Stimulated activated CD8-positive, alpha-beta memory T cell treated with anti-CD3 and anti-CD28 coated beads, Interleukin-2, amount 100 ng/mL, for 48 hours (primary cell): Measurements from ENCODE around the gene STOX2.
"Not testable (repeated sequence)": the region's sequence is repeated elsewhere in the genome, so short reads cannot be mapped to it uniquely, and the experiment has no call there.

Experiments
- DNase-seq, 2 donors: peaks; one replicate each; pipeline ENCODE4 v3.0.0-alpha.2; 2020; ENCODE audit warnings: low read depth in 2 of 2

STOX2 gene

DNA sequence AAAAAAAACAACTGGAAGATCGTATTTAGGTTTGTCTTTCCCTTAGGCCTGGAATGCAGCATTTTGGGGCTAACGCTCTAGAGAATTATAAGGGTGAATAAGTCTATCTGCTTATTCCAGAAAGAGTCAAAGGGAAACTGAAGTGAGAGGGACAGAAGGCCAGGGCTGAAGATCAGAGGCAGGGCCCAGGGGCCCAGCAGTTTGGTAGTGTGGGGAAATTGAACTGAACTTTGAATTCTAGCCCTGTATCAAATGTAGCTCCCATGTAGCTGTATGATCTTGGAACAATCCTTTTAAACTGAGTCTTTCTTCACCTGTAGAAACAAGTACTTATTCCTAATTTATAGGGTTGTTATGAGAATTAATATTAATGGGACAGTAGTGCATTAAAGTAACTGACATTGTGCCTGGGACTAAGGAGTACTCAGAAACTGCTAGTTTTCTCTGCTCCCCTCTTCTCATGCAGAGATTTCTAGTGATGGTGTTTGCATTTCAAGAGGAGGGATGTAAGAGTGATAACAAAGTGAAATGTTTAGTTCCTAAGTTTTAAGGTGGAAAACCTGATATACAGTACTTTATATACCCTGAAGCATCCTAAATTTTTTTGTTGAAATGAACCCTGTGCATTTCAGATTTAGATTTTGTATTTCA is 30.4 kb downstream of the STOX2 start:
- no peak for DNase-seq

DNA sequence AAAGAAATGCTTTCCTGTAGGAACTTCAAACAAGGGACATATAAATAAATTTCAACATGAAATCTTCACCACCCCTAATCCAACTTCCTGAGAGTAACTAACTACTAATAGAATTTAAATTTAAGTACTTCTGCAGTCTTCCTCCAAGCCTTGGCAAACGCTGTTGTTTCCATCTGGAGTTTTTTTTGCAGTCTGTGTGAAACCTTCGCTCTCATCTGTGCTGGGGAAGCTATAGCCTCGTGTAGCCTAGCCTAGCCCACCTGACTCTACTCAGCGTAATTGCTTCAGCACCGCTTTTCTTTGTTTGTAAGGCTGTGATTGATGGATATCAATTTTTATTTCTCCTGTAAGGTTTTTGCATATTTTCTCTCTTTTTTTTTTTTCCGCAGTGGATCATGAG is 30.9 kb downstream of the STOX2 start:
- no peak for DNase-seq

DNA sequence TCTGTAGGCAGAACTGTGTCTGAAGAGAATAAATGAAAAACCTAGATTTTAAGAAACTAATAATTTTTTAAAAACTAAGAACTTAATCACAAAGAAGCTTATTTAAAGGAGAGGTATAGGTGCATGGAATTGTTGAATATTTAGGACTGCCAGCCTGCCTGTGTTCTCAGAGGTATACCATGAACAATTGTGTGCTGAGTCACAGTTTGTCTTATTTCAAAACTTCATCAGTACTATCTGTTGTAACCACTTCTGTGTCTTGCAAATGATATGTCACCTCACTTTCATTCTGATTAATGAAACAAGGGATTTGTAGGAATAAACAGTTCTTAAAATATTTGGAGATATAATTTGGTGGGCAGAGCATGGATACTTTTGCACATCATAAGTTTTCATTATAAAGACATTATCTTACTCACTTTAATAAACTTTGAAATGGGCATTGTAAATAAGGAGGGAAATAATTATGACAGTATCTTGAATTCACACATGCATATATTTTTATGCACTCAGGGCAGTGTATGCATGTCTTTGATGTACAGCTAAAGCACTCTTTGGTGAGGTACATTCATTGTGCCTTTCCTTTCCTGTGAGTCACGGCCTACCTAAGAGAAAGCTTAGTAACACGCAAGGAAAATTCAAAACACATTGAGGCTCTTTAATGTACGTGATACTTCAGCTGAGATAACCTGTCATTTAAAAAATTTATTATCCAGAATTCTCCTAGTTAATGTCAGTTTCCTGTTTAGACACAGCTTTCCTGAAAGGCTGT is 31.7 kb downstream of the STOX2 start:
- DNase-seq: no peak

DNA sequence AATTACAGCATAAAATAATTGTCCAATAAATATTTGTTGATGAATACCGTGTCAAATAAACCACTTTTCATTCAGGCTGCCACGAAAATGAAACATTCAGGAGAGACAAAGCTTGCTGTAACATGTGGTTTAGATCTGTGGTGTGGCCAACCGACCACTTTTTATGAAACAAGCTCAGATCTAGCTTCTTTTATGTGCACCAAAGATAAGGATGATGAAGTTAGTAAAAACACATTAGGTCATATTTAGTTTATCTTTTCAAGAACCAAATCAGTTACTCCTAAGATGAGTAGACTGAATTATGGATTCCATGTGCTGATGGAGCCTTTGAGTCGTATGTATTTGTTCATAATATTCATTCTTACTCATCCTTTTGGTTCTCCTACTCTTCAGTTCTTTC is 35.8 kb downstream of the STOX2 start:
- no peak for DNase-seq

DNA sequence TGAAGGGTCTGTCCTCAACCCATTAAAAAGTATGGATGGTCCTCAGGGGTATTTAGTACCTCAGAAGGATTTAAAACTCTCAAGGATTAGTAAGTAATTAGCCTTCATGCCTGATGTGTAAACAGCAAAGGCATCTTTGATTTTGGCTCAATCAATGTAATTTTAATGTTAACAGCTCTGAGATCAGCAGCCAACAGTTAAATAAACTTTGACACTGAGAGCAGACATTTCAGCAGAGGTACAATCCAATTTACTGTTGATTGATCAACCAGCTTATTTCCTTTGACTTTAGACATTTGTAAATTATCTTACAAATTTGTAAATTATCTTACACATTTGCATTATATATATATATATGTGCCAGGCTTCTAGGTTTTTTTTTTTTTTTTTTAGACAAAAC is 36.9 kb downstream of the STOX2 start:
- no peak for DNase-seq

DNA sequence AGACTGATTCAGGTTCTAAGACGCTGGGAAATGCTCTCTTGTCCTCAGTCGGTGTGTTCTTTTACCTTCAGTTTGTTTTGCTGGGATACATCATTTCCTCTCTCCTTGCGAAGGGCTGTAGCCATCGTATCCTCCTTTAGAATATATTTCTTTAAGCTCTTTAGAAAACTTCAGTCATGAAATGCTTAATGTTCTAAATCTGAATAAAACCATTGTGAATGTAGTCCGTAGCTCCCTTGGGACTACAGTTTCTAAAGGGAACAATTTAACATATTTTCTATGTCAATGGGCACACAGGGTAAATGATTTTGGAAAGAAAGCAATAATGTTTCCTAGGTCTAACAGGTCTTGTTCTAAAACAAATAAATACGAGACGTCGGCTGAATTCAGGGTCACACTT is 40.6 kb downstream of the STOX2 start:
- DNase-seq: no peak

DNA sequence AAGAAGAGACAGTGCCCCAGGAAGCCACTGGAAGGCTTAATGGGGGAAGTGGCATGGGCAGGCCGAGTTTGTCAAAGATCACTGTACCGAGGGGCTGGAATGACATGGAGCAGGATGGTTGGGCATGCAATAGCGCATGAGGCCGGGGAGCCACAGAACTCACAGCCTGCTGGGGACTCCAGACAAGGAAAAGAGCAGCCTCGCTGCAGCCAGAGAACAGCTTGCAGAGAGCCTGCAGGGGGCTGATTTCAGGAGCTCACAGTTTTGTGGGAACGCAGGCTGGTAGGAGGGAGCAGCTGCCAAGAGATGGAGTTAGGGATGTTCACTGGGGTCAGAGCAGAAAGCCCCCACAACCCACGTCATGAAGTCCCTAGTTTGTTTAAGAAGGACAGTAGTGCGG is 45.4 kb downstream of the STOX2 start:
- DNase-seq: no peak

DNA sequence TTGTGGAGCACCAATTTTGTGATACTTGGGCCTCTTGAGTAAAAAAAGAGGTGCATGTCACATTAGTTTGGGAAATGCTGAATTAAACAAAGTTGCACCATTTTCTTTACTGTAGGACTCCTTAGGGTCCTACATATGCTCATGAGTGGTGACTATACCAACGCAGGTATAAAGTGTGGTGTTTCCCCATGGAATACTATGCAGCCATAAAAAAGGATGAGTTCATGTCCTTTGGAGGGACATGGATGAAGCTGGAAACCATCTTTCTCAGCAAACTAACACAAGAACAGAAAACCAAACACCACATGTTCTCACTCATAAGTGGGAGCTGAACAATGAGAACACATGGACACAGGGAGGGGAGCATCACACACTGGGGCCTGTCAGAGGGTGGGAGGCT is 47.5 kb downstream of the STOX2 start:
- DNase-seq: not testable (repeated sequence)

DNA sequence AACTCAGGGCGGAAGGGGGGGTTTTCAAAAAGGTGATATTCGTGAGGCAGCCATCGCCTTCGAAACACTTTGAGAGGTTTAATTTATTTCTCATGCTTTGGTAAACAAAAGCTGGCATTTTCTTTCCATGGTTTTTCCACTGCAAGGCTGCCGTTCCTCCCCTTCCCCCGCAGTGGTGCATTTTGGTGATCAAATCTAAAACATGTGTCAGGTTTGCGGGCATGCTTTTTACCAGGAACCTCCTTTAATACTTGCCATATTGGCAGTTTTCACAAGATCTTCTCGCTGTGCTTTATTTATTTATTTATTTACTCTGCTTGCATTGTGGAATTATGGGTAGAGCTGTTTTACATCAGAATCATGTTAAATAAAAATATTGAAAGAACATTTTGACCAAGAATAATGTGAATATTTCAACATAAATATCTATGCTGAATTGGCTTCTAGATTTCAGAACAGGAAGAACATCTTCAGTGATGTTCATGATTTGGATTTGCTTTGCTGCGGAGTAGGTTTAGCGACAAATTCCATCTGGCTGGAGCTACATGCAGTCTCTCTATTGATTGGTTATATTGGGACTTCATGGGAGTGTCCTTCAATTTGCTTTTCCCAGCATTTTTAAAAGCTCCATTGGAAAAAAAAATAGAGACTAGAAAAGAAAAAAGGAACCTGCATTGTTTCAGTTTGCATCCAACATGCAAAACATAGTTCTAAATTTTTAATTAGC is 54.4 kb downstream of the STOX2 start:
- no peak for DNase-seq

DNA sequence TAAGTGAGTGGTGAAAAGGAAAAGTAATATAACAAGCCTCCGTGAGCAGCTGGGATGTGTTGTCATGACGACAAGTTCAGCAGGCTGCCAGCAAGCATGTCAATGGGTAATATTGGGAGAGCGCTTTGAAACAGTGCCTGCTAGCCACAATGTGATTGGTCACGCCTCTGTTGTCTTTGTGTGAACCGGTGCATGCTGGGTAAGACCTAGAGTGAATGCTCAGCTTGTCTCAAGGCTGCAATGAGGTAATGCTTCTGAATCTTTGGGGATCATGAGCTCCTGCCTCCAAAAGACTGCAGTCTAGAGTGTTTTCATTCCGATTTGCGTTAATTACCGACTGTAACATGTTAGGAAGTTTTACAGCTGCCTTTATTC is 54.9 kb downstream of the STOX2 start:
- DNase-seq: no peak

DNA sequence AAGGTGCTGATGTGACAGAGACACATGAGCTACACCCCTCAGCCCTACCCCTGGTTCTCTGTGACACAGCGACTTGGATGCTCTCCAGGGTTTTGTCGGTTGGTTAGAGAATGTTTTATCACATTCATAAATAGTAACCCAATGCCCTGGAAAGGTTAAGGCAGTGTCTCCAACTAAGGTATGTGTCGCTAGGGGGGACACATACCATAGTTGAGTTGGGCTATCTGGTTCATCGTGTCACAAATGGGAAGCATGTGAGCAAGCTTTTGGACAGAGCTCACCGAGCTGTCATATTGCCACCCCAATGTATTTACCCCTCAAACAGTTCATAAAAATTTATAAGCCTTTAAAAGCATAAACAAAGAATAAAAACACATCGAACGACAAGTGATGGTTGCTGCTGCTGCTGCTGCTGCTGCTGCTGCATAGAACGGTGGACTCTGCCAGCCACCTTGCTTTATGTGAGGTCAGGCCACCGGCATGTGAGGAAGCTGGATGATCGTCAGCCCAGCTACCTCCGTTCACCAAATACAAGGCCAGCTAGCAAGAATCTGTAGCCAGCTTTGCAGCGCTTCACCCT is 55.9 kb downstream of the STOX2 start:
- DNase-seq: no peak

DNA sequence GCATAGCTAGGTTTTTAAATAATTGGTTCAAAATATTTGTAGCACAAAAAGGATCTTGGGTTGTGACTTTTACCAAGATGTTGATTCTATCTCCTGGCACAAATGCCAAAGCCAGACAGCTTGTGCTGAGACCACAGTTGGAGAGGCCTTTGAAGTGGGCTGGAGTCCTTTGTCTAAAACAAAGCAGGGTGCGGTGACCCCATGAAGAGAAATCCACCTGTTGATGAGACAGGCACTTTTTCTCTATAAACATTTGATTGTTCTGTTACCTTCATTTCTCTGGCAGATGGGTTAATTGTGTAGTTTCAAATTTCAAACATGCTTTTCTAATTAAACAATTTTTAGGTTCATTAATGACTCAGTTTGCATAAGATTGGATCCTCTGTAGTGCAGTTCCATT is 56.7 kb downstream of the STOX2 start:
- no peak for DNase-seq

DNA sequence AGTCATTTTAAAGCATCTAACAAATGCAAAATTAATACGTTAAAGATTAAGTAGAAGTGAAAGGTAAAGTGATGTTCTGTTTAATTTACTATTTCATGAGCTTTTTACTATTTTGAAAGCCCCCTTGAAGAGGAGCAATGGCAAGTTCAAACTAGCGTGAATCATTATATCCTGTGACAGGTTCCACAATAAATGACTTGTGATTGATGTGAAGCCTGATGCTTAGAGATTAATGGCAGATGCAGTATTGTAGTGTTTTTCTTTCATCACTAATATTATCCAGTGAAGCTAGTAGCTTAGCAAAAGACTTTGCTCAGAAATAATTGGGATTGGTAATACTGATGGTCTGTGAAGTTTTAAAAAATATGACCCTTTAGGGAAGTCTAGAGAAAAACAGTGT is 57.3 kb downstream of the STOX2 start:
- DNase-seq: no peak

DNA sequence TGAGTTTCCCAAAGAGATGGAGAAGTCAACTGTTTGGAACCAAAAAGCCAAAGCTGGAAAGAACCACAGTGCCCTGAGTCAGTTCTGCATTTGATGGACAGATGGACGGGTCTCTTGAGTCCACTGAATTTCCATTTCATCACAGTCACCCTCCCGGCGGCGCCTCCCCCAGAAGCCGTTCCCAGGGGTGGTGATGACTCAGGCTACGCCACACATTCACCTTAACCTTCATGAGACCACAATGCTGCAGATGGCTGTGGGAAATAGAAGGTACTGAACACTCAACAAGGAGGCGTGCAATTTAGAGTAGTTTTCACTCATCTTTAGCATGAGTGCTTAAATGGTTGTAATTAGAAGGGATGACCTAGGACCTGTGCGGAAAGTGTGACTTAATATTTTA is 61.3 kb downstream of the STOX2 start:
- DNase-seq: no peak

DNA sequence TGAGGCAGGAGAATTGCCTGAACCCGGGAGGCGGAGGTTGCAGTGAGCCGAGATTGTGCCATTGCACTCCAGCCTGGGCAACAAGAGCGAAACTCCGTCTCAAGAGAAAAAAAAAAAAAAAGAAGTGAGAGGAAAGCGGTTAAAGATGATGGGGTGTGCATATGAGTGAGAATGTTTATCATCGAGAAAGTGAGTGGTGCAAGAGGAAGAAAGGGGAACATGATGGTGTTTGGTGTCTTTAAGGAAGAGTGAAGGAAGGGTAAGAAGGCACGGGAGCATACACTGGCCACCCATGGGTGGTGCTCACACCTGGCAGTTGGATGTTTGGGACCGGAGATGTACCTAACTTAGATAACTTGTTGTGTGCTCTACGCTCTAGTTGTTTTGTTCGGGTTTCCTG is 62.2 kb downstream of the STOX2 start:
- DNase-seq: no peak

DNA sequence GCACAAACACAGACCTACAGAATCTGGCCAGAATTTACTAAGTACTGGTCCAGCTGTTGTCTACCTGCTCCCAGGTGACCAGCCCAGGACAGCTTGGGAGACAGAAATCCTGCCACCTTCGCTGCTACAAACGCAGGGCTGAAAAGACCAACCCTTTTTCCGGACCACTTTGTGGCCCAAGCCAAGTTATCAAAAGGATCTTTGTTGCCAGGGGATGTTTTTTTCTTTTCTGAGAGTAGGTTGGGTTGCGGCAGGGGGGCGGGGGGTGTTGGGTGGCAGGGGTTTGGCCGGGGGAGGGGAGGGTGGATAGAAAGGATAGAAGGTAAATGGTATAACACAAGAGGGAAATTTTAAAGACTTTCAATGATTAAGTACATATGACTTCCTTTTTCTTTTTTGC is 63.4 kb downstream of the STOX2 start:
- no peak for DNase-seq

DNA sequence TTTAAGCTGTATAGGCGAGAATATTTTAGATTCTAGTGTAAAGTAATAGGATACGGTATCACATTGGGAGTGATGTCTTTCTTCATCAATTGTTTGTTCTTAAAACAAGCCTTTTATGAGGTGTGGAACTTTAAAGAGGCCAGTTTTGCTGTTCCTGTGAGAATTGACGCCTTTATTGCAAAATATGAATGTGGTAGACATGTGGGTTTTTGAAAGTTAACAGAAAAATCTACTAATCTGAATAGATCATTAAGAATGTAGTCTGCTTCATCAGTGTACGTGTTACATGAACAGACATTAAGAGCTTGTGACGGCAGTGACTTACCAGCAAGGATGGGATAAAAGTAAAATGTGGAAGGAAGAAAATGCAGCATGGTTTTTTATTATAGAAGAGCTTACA is 63.8 kb downstream of the STOX2 start:
- no peak for DNase-seq

DNA sequence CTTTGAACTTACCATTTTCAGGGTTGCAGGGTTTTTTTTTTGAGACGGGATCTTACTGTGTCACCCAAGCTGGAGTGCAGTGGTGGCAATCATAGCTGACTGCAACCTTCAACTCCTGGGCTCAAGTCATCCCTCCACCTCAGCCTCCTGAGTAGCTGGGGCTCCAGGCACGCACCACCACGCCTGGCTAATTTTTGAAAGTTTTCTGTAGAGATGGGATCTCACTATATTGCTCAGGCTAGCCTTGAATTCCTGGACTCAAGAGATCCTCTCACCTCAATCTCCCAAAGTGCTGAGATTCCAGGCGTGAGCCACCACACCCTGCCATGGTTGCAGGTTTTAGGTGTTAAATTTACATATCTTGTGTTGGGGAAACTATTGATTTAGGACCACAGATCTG is 64.5 kb downstream of the STOX2 start:
- DNase-seq: no peak

DNA sequence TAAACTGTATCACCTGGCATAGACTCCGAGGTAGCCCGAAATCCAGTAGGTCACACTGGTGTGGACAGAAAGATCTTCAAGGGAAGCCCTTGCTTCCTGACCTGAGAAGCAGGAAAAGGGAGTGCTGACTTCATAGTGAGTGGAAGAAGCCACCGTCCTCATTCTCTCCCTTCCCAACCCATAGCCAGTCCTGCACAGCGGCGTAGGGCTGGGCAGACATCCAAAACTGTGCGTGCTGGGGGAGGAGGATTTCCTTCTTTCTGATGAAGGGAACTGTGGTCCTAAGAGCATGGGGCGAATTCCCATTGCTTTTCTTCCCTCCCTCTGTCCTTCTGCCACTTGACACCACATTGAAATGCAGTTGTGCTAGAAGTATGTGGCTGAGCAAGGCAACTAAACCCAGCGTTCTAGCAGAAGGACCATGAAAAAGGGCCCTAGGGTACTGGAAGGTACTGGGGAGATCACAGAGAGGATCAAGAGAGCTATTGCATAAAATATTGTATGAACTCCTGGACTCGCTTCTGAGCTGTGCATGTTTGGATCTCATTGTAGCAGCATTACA is 66.9 kb downstream of the STOX2 start:
- no peak for DNase-seq

DNA sequence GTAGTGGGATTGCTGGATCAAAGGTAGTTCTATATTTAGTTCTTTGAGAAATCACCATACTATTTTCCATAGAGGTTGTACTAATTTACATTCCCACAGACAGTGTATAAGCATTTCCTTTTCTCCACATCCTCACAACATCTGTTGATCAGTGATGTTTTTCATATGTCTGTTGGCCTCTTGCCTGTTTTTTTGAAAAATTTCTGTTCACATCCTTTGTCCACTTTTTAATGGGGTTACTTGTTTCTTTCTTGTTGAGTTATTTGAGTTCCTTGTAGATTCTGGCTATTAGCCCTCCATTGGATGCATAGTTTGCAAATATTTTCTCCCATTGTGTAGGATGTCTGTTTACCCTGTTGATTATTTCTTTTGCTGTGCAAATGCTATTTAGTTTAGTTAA is 72.6 kb downstream of the STOX2 start:
- DNase-seq: no peak

DNA sequence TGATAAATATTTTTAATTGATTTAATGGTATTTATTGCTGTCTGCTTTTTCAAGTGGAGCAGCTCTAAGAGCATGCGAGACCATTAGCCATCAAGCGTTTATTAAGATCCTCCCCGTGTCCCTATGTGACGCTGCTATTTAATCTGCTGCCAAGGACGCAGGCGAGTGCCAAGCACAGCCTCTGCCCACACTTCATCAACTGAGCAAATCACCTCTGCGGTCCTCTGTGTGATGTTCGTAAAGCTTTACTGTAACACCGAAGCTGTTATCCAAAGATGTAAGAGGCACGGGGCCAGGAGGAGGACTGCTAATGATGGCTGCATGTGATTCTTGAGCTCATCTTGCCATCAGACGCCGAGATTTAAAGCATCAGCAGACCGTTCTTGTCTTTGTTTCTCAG is 79.5 kb downstream of the STOX2 start:
- no peak for DNase-seq

DNA sequence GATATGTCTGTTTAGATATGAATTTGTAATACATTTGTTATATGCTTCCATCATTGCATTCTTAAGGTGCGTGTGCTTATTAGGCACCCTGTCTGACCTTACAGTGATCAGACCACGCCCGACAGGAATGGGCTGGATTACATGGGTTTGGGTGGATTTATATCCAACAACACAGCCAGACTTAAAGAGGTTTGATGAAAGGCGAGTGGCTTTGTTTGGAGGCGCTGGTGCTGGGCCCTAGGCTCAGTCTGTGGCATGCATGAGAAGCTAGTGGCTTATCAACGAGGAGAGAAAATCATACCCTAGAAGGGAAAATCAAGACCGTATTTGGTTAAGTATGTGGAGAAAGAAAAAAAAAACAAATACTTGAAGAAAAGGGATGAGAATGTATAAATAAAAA is 80.7 kb downstream of the STOX2 start:
- DNase-seq: no peak
